Measurements from ENCODE around the gene APLN.

The APLN gene

GRCh38 chrX:129659861-129660260 is 5.1 kb upstream of the APLN start:
- no peak for DNase-seq

DNA sequence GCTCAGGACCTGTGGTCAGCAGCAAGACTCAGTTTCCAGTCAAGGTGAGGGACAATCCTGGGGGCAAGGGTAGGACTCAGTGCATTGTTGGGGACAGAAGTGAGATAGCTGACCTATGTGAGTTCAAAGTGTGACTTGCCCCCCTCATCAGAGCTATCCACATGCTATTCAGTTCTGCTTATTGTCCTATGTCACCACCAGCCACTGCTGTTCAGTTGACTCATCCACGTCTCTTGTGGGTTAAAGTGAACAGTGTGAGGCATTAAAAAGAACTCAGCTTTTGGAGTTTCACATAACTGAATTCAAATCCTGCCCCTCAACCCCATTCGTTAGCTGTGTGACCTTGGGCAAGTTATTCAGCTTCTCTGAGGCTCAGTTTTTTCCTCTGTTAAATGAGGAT is 4.4 kb upstream of the APLN start:
- DNase-seq, result no peak

- DNase-seq, result no peak
Measured at GRCh38 chrX:129658429-129658828, 3.7 kb upstream of the APLN start.

- no peak for DNase-seq
Measured at GRCh38 chrX:129655547-129656249, 942 bp upstream of the APLN start.

DNA sequence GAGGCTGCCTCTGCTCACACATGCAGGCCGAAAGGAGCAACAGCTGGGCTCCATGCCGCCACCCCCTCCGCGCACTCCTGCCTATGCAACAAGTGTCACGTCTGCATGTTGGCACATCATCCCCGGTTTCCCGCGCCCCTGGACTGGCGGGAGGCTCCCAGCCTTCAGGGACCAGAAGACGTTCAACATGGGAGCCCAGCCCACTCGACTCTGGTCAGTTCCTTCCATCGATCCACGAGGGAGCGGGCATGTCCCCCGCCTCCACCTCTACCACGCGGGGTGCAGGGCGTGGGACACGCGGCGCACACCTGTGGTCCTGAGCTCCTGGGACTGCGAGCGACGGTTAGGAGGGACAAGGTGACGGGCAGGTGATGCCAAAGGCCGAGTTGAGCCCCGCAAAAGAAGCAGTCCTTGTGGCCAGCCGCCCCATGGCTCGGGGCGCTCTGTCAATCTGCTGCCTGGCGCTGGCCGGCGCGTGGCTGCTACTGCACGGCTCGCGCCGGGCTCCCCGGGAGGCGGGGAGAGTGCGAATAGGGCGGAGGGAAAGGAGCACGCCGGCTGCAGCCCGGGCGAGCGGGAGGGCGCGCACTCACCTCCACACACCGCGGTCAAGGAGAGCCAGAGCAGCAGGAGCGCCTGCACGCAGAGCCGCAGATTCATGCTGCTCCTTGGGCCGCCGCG is 645 bp downstream of the APLN start:
- DNase-seq, result peak; percentile 66

DNA sequence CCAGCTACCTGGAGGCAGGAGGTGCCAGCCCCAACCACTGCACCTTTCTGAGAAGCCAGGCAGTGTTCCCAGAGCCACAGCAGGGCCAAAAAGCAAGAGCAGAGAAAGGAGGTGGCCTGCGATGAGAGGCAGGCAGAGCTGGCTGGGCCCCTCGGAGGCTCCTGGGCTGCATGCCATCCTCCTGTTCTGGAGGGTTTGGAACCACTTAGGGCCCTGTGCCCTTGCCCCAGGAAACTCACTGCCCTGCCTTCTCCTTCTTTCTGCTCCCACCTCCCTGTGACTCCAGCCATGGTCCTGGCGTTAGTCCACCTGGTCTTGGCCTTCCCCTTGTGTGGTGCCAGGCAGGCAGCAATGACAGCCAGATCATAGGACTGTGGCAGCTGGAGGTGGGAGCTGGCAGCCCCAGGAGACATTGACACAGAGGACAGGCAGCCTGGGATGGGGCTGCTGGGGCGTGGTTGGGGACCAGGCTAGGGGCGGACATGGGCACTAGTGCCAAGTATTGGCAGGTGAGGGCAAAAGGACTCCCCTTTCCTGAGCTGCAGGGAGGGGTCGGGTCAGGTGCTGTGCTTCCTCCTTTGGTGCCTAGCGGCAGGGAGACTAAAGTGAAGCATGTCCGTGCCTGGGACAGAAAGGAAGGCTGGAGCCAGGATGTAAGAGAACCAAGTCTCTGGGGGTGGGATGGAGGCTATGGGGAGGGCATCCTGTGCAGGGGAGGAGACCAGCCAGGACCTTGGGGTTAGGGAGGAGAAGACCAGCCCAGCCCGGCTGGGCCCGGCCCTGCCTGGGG is 1.4 kb downstream of the APLN start:
- no peak for DNase-seq

DNA sequence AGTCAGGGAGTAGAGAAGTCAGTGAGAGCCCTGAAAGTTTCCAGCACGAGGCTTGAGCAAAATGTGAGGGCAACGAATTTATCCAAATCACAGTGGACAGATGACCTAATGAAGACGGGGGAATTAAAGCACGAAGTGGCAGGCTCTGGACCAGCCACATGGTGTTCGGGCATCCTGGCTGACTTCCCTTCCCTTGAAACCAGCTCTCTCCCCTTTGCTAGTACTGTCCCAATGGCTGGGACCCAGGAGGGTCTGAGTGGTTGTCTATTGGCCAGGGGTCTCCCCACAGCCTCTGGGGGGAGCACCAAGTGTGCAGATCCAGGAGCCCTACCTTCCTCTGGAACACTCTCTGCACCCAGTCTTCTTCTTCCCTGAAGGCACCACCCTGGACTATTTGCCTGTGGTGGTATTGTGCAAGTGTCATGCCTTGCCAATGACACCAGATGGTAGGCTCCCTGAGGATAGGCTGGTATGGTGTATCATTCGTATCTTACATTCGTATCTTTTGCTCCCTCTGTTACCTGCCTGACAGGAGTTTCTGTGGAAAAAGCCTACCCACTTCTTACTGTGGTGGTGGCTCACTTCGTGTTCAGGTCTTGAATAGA is 2.1 kb downstream of the APLN start:
- no peak for DNase-seq

DNA sequence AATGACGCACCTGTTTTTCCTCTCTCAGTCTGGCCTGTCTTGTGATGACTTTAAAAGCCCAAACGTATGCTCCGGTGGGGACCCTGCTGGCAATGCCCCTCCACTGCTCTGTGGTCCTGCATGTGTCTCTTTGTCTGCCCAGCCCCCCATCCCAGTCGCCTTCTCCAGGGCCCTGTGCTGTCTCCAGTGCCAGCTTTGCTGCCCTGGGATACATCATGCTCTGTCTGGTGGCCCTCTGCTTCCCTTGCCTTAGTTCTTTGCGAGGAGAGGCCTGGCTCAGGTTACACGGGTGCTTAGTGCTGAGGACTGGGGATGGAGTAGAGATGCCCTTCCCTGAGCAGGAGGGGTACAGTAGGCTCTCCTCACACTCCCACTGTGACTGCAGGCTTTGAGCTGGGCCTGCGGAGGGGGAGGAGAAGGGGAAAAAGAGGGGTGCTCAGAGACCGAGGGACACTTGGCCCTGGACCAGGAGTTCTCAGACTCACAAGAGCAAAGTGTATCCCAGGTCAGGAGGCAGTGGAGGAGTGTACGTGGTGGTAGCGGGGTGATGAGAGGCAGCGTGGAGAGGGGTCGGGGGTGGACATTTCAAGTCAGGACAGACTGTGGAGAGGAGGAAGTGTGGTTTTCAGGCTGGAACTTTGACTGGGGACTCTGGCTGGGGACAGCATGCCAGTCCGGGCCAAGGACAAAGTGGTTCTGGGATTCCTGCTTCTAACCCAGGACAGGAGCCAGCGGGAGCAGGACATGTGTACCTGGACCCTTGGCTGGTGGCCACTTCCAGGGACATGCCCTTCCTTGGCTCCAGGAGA is 2.8 kb downstream of the APLN start:
- DNase-seq, result no peak

- DNase-seq, result no peak
Measured at GRCh38 chrX:129650821-129651510, 3.8 kb downstream of the APLN start.

DNA sequence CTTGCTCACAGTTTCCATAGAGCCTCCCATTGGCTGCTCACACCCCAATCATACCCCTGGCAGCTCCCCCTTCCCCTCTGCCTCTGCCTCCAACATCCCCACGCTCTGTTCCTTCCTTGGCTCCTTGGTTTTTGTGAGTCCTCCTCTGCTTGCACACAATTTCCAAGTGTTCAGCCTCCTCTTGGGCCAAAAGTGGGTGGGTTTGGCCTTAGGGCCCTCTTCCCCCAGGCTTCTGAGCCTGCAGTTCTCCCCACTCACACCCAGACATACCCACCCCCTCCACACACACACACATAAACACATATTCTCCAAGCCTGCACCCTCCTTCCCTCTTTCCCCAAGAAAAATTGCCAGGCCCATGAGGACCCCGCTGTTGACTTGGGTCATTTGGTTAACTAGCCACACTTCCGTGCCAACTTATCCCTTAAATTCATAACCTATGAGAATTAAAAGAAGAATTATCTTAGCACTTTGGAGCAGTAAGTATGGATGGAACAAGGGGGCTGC is 4.5 kb downstream of the APLN start:
- DNase-seq, result no peak

DNA sequence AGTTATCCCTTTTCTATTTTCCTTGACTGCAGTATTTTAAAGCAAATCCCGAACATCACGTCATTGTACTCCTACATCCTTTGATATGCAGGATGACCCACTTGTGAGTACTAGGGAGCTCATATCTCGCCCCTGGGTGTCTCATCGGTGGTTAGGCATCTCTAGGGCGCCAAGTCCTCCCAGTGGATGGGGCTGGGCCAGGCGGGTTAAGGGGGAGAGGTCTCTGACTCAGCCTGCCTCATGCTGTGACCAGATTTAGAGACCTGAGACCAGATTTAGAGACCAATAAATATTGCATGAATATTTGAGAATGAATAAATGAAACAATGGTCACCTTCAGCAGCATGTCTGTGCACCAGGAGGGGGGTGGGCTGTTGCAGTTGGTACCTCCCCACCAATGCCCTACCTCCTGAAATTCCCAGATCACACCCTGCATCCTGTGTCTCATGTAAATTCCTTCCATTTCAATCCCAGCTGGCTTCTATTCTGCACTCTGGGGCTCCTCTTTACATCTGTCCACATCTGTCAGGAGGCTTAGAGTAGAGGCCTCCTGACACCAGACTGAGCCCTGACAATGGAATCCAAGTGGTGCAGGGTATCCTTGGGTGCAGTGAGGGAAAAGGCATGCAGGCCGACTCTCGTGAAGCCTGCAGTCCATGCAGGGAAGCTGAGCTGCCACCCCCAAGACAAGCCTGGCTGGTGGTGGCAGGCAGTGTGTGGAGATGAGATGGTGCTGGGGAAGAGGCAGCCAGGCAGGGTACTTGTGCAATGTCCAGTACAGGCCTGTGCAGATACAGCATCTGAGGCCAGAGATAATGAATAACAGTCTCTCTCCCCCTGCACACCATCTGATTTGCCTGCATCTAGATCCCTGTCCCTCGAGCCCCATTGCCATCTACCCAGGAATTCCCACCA is 5.2 kb downstream of the APLN start:
- DNase-seq, result no peak

DNA sequence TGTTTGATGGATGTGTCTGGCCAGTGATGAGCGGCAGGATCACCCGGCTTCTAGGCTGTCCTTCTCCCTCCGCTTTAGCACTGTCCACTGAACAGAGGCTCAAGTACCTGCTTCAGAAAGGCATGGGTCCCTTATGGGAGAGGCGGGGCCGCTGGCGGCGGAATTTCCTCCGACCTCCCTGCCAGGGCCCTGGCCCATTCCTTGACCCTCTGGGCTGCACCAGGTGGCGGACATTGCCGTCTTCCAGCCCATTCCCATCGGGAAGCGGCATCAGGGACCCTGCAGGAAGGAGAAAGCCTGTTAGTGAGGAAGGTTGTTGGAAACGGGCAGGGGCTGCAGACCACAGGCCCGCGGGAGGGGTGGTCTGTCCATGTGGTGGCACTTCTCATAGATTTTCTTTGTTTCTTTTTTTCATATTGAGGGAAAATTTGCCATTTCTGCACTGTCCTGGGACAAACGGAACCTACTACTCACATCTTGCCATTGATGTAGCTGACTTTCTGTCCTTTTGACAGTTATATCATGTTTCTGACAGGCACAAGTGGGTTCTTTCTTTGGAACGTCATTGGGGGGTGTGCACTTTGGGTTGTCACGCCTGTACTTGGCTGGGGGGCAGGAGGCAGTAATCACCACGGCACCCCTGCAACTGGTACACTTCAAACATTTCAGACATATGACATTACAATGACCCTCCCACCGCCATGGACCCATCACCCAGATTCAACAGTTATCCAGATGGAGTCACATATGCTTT is 6.1 kb downstream of the APLN start:
- no peak for DNase-seq

- no peak for DNase-seq
Measured at GRCh38 chrX:129647418-129648410, 7.0 kb downstream of the APLN start.

DNA sequence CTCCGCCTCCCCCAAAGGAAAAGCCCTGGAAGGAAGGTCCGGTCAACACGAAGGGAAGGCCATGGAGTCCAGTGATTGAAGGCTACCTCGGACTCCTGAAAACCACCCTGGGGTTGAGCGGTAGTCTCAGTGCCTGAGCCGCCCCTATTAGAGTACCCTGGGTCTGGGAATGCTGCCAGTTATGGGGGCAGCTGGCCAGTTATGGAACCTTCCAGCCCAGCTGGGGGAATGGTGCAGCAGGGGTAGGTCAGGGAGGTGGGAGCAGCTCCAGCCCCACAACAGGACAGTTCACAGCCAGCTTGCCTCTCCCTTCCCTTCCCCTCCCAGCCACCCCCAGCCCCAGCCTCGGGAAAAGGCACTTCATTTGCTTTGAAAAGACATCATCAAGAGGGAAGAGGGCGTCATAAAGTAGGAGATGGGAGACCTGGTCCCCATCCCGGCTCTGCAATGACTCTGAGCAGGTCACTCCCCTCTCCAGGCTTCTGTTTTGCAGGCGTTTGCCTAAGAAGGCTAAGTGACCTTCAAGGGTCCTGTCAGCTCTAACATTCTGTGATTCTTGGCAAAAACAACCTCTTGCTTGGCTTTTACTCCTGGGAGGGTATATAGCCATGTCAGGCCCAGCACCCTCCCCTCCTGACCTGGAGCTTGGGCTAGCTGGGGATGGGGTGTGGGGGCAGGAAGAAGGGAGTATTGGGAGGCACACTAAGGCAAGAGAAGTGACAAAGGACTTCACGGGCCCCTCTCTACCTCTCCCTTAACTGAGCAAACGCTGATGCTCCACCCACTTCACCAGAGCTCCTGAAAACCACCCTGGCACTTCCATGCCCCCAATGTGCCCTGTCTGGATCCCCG is 8.0 kb downstream of the APLN start:
- no peak for DNase-seq

- DNase-seq, result no peak
Measured at GRCh38 chrX:129642641-129643040, 12.1 kb downstream of the APLN start.

GRCh38 chrX:129641941-129642340 is 12.8 kb downstream of the APLN start:
- no peak for DNase-seq

DNA sequence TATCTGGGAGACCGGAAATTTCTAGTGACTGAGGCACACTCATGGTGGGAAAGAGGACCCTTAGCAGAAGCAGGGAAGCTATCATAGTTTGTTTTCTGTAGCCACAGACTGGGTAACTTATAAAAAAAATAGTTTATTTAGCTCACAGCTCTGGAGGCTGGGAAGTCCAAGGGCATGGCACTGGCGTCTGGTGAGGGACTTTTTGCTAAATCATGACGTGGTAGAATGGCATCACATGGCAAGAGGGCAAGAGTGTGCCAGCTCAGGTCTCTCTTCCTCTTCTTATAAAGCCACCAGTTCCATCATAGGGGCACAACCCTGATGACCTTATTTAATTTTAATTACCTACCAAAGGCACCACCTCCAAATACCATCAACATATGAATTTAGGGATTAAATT is 13.3 kb downstream of the APLN start:
- DNase-seq, result no peak

- DNase-seq, result no peak
Measured at GRCh38 chrX:129640737-129641136, 14.0 kb downstream of the APLN start.
